A673 (cell line): Measurements from ENCODE around the gene CYB561D2. TPM values are rescaled to one million over a fixed set of nuclear protein-coding genes. Genes with fewer than 3 reads are reported as not detected.

Source experiments
- BruUV-seq: library from RNA; stranded (reverse); fragments of 400-500 nt; replicated peaks from 2 replicates; lab custom pipeline; 2021; lab: Mats Ljungman, UMichigan
- CTCF ChIA-PET: fragments of 300-600 bp; sonication (Branson Sonifier 250); formaldehyde crosslinking; loops from one replicate; lab custom pipeline; 2022; ENCODE audit warnings: antibody characterized with exemption; lab: Charles Lee
- POLR2A ChIA-PET: fragments of 300-600 bp; sonication (Branson Sonifier 250); formaldehyde crosslinking; loops from one replicate; lab custom pipeline; 2022; ENCODE audit warnings: antibody characterized with exemption; ENCODE audit not compliant: low non-redundant PET; lab: Charles Lee
- DNase-seq: peaks from one replicate; pipeline ENCODE4 v3.0.0-alpha.2; 2015; ENCODE audit warnings: low spot score
- H3K27ac ChIP-seq: fragments of 200-600 bp; sonication (generic); 2 replicates; pipeline ENCODE4 v1.5.1; 2016; ENCODE audit warnings: mixed run types, low read depth, mild to moderate bottlenecking, mixed read lengths, antibody characterized with exemption, low read length; ENCODE audit not compliant: poor library complexity, severe bottlenecking
- H3K27me3 ChIP-seq: fragments of 200-600 bp; sonication (generic); replicated peaks from 2 replicates; pipeline ENCODE4 v1.6.1; 2017; ENCODE audit warnings: mixed run types, low read depth, mild to moderate bottlenecking, mixed read lengths, antibody characterized with exemption, low read length; ENCODE audit not compliant: insufficient read depth, poor library complexity
- H3K36me3 ChIP-seq: fragments of 200-600 bp; sonication (generic); 2 replicates; pipeline ENCODE4 v1.6.1; 2016; ENCODE audit warnings: mixed run types, mild to moderate bottlenecking, mixed read lengths, antibody characterized with exemption, low read length; ENCODE audit not compliant: insufficient read depth, poor library complexity, severe bottlenecking
- H3K4me1 ChIP-seq: fragments of 200-600 bp; sonication (generic); 2 replicates; pipeline ENCODE4 v1.6.1; 2017; ENCODE audit warnings: mixed run types, mild to moderate bottlenecking, mixed read lengths, antibody characterized with exemption, low read length; ENCODE audit not compliant: insufficient read depth, poor library complexity, severe bottlenecking
- H3K4me3 ChIP-seq: fragments of 200-600 bp; sonication (generic); 2 replicates; pipeline ENCODE4 v1.5.1; 2016; ENCODE audit warnings: low read depth, mixed run types, mild to moderate bottlenecking, mixed read lengths, low read length; ENCODE audit not compliant: poor library complexity, severe bottlenecking
- H3K9me3 ChIP-seq: fragments of 200-600 bp; sonication (generic); 2 replicates; pipeline ENCODE4 v1.6.1; 2016; ENCODE audit warnings: mixed run types, low read depth, mild to moderate bottlenecking, mixed read lengths, antibody characterized with exemption, low read length; ENCODE audit not compliant: poor library complexity, severe bottlenecking
- EZH2 ChIP-seq: fragments of 200-600 bp; sonication (generic); IDR thresholded peaks from 2 replicates; pipeline ENCODE4 v1.6.1; 2017; ENCODE audit warnings: borderline replicate concordance, low read depth, mild to moderate bottlenecking, mixed read lengths, antibody characterized with exemption, low read length; ENCODE audit not compliant: poor library complexity, severe bottlenecking
- intact Hi-C: fragments of 100-400 bp; cut with micrococcal nuclease; formaldehyde crosslinking; loops from one replicate; pipeline ENCODE4 v1.10.0; 2022; ENCODE audit not compliant: unreplicated experiment
- total RNA-seq: library from RNA; stranded (reverse); gene quantifications from 2 replicates; pipeline ENCODE4 v1.2.3, GENCODE V29; 2021
- TF ChIP-seq, protein P1 (sequence below): fragments of 300-800, 200-600 bp; sonication (generic); conservative IDR thresholded peaks from 2 replicates; pipeline ENCODE4 v1.5.1; 2017; ENCODE audit warnings: low read depth, mild to moderate bottlenecking, antibody characterized with exemption, low read length, moderate library complexity, mixed read lengths

The CYB561D2 gene
- total RNA-seq, 1 experiment from 2014 or later, result 8.2 TPM

DNA sequence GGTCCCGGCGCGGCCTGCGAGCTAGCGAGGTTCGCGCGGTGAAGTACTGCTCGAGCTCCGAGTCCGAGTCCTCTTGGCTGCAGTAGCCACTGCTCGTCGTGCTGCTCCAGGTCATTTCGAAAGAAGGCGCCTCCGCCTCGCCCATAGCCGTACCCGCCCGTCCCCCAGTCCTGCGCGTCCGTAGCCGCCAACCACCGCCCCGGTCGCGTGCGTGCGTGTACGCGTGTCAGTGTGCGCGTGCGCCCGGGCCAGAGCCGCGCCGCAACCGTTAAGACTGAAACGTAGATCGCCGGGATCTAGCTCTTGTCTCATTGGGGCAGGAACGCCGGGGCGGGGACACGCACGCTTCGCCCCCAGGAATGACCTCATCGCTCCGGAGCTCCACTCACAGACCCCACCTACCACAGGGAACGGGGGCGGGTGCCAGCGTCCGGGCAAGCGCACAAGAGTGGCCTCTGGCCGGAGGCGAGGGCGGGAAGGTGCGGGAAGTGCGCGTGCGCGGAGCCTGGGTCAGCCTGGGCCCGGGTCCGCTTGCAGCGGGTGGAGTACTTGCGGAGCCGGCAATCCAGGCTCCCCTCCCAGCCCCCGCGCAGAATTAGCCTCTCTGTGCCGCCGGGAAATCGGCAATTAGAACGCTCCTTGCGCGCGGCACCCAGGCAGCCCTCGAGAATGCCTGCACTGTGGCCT lies 13.3 kb upstream of the CYB561D2 start:
- peak; percentile 95 for DNase-seq
- no peaks in the 10 kb centered on the region for H3K36me3 ChIP-seq
- TF ChIP-seq EZH2, result no peak
- TF ChIP-seq, protein P1, sequence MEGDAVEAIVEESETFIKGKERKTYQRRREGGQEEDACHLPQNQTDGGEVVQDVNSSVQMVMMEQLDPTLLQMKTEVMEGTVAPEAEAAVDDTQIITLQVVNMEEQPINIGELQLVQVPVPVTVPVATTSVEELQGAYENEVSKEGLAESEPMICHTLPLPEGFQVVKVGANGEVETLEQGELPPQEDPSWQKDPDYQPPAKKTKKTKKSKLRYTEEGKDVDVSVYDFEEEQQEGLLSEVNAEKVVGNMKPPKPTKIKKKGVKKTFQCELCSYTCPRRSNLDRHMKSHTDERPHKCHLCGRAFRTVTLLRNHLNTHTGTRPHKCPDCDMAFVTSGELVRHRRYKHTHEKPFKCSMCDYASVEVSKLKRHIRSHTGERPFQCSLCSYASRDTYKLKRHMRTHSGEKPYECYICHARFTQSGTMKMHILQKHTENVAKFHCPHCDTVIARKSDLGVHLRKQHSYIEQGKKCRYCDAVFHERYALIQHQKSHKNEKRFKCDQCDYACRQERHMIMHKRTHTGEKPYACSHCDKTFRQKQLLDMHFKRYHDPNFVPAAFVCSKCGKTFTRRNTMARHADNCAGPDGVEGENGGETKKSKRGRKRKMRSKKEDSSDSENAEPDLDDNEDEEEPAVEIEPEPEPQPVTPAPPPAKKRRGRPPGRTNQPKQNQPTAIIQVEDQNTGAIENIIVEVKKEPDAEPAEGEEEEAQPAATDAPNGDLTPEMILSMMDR, result no peak
- no peaks in the 10 kb centered on the region for H3K4me1 ChIP-seq
- H3K27me3 ChIP-seq, result no peaks in the 10 kb centered on the region
- BruUV-seq, result no TSS peak
- peak overlapping the region; percentile 82 for H3K4me3 ChIP-seq
- POLR2A ChIA-PET, result interaction anchor here (1.1 kb wide), 1 partner anchor 9 kb away, joined by 4 read pairs; the partner anchor contains the start of gene TUSC2
- no peaks in the 10 kb centered on the region for H3K9me3 ChIP-seq
- intact Hi-C loops, result no loop called here
- peak overlapping the region; percentile 90 for H3K27ac ChIP-seq
- CTCF ChIA-PET, result interaction anchor here (0.5 to 1.5 kb wide), 3 partner anchors 9 to 1052 kb away, joined by 4 to 6 read pairs (median 4); partner anchors contain the start of gene TUSC2

DNA sequence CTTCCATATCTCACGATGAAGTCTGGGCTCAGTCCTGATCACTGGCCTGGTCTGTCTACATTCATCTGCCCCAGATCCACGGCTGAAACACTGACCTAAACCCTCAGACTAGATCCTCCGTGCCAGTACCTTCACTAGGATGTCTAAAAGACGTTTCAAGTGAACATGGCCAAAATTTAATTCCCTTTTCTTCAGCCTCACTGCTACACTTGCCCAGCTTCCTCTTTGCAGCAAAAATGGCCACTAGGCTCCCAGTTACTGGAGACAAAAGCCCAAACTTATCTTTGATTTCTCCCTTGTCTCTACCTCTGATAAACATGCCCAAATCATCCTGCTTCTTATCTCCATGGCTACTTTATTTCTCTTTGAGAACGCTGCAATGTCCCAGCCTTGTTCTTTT lies 11.7 kb upstream of the CYB561D2 start:
- Histone ChIP-seq H3K27me3 (no peaks in the 10 kb centered on the region), H3K36me3 (no peaks in the 10 kb centered on the region), H3K27ac (no peak overlapping the region), H3K4me1 (no peaks in the 10 kb centered on the region), H3K4me3 (no peak overlapping the region), H3K9me3 (no peaks in the 10 kb centered on the region)
- no TSS peak for BruUV-seq
- intact Hi-C loops, result no loop called here
- DNase-seq, result no peak
- CTCF ChIA-PET, result no interaction called here
- POLR2A ChIA-PET, result interaction anchor here (0.7 kb wide), 1 partner anchor 10 kb away, joined by 27 read pairs; no protein-coding TSS in a partner anchor
- TF ChIP-seq, protein P1, result no peak
- TF ChIP-seq EZH2, result no peak

DNA sequence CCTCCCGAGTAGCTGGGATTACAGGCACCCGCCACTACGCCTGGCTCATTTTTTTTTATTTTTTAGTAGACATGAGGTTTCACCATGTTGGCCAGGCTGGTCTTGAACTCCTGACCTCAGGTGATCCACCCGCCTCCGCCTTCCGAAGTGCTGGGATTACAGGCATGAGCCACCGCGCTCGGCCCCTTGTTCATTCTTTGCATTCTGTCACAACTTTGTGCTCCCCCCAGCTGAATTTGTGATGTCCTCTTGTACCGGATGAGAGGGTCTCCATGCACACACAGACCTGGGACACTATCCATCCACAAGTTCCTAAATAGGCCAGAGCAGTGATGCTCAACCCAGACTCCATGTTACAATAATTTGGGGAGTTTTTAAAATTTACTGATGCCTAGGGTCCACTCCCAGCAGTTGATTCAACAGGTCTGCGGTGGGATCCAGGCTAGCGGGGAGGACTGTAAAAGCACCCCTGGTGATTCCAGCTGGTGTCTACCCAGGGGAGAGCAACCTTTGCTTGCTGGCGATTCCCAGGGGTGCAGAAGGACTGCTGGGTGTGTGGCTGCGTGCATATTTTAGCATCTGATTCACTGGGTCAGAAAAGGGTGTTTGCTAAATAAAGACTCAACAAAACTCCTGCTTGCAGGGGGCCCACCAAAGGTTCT lies 11.0 kb upstream of the CYB561D2 start:
- no peak overlapping the region for H3K4me3 ChIP-seq
- POLR2A ChIA-PET, result no interaction called here

More for the DNA sequence above, 11.0 kb upstream of the CYB561D2 start:
- DNase-seq, result no peak
- Histone ChIP-seq H3K27me3 (no peaks in the 10 kb centered on the region), H3K4me1 (no peaks in the 10 kb centered on the region), H3K36me3 (no peaks in the 10 kb centered on the region), H3K27ac (no peak overlapping the region), H3K9me3 (no peaks in the 10 kb centered on the region)
- BruUV-seq, result no TSS peak
- CTCF ChIA-PET, result no interaction called here
- TF ChIP-seq, protein P1, result no peak
- intact Hi-C loops, result no loop called here
